Activated CD4-positive, alpha-beta T cell treated with anti-CD3 and anti-CD28 coated beads, Interleukin-2, amount 50 U/mL, for 1 hour (primary cell): ENCODE data around the gene RSPH1.

Experiments used
- DNase-seq: peaks from one replicate; pipeline ENCODE4 v3.0.0-alpha.2; 2020

The RSPH1 gene

GRCh38 chr21:42531771-42532170 lies 35.7 kb upstream of the RSPH1 start:
- no peak for DNase-seq

- DNase-seq: no peak
Measured at GRCh38 chr21:42530167-42530518, 34.1 kb upstream of the RSPH1 start.

GRCh38 chr21:42527489-42528158 lies 31.6 kb upstream of the RSPH1 start:
- peak; percentile 48 for DNase-seq

- DNase-seq: no peak
Measured at GRCh38 chr21:42527127-42527488, 31.1 kb upstream of the RSPH1 start.

GRCh38 chr21:42526379-42526727 lies 30.3 kb upstream of the RSPH1 start:
- DNase-seq: no peak

- no peak for DNase-seq
Measured at GRCh38 chr21:42525676-42526378, 29.8 kb upstream of the RSPH1 start.

GRCh38 chr21:42525029-42525581 lies 29.1 kb upstream of the RSPH1 start:
- no peak for DNase-seq

GRCh38 chr21:42524341-42525028 lies 28.5 kb upstream of the RSPH1 start:
- no peak for DNase-seq

- no peak for DNase-seq
Measured at GRCh38 chr21:42523941-42524340, 27.9 kb upstream of the RSPH1 start.

- DNase-seq: no peak
Measured at GRCh38 chr21:42523211-42523610, 27.2 kb upstream of the RSPH1 start.

GRCh38 chr21:42522771-42523170 lies 26.7 kb upstream of the RSPH1 start:
- DNase-seq: no peak

- DNase-seq: no peak
Measured at GRCh38 chr21:42522271-42522670, 26.2 kb upstream of the RSPH1 start.

GRCh38 chr21:42521805-42522204 lies 25.8 kb upstream of the RSPH1 start:
- DNase-seq: no peak

GRCh38 chr21:42521384-42521783 lies 25.4 kb upstream of the RSPH1 start:
- DNase-seq: no peak

- DNase-seq: no peak
Measured at GRCh38 chr21:42520628-42521253, 24.7 kb upstream of the RSPH1 start.

GRCh38 chr21:42518626-42519025 lies 22.6 kb upstream of the RSPH1 start:
- DNase-seq: no peak

- no peak for DNase-seq
Measured at GRCh38 chr21:42518215-42518614, 22.2 kb upstream of the RSPH1 start.

GRCh38 chr21:42515708-42516502 lies 19.9 kb upstream of the RSPH1 start:
- DNase-seq: no peak

GRCh38 chr21:42514883-42515228 lies 18.8 kb upstream of the RSPH1 start:
- DNase-seq: no peak

- peak; percentile 62 for DNase-seq
Measured at GRCh38 chr21:42513985-42514882, 18.2 kb upstream of the RSPH1 start.

- peak; percentile 31 for DNase-seq
Measured at GRCh38 chr21:42513151-42513984, 17.3 kb upstream of the RSPH1 start, which contains the start of gene SLC37A1. SLC37A1 (plus strand) TSS chr21:42513852; CDS start chr21:42518455, 4,603 bp downstream.
